HG03064 (cell line): Measurements from ENCODE around the gene MYO1D.

Experiments used
- ATAC-seq: cut with Tn5 transposase; IDR thresholded peaks from one replicate; pipeline ENCODE4 v1.9.1; 2021; ENCODE audit warnings: low read depth; ENCODE audit not compliant: unreplicated experiment

MYO1D gene

GRCh38 chr17:32636598-32637218, 240.2 kb downstream of the MYO1D start:
- no peak for ATAC-seq

- ATAC-seq: no peak
Measured at GRCh38 chr17:32634167-32634566, 242.8 kb downstream of the MYO1D start.

GRCh38 chr17:32631341-32632096, 245.4 kb downstream of the MYO1D start:
- no peak for ATAC-seq

GRCh38 chr17:32629563-32630190, 247.2 kb downstream of the MYO1D start:
- ATAC-seq: no peak

GRCh38 chr17:32628271-32629044, 248.5 kb downstream of the MYO1D start:
- ATAC-seq: no peak

GRCh38 chr17:32627239-32627996, 249.5 kb downstream of the MYO1D start:
- ATAC-seq: no peak

- ATAC-seq: no peak
Measured at GRCh38 chr17:32626379-32626791, 250.5 kb downstream of the MYO1D start.

- no peak for ATAC-seq
Measured at GRCh38 chr17:32625971-32626370, 251.0 kb downstream of the MYO1D start.

- no peak for ATAC-seq
Measured at GRCh38 chr17:32623196-32623595, 253.7 kb downstream of the MYO1D start.

- no peak for ATAC-seq
Measured at GRCh38 chr17:32622540-32622939, 254.4 kb downstream of the MYO1D start.

- ATAC-seq: no peak
Measured at GRCh38 chr17:32621612-32622312, 255.2 kb downstream of the MYO1D start.

- no peak for ATAC-seq
Measured at GRCh38 chr17:32615326-32615725, 261.6 kb downstream of the MYO1D start.

- ATAC-seq: no peak
Measured at GRCh38 chr17:32610943-32611342, 266.0 kb downstream of the MYO1D start.

GRCh38 chr17:32609884-32610650, 266.9 kb downstream of the MYO1D start:
- ATAC-seq: no peak

GRCh38 chr17:32609085-32609484, 267.8 kb downstream of the MYO1D start:
- ATAC-seq: no peak

- ATAC-seq: no peak
Measured at GRCh38 chr17:32608267-32608666, 268.7 kb downstream of the MYO1D start.

- ATAC-seq: no peak
Measured at GRCh38 chr17:32604966-32605365, 272.0 kb downstream of the MYO1D start.

GRCh38 chr17:32602396-32602795, 274.5 kb downstream of the MYO1D start:
- no peak for ATAC-seq

- ATAC-seq: no peak
Measured at GRCh38 chr17:32601866-32602265, 275.1 kb downstream of the MYO1D start.
